Activated naive CD4-positive, alpha-beta T cell treated with anti-CD3 and anti-CD28 coated beads, Interleukin-2, amount 50 U/mL, for 24 hours (primary cell): Measurements from ENCODE around the gene CLMN.

Experiments
- H3K27ac Mint-ChIP-seq: one replicate; pipeline ENCODE4 v1.8.0; 2021; ENCODE audit warnings: mild to moderate bottlenecking, mixed read lengths
- H3K27me3 Mint-ChIP-seq: one replicate; pipeline ENCODE4 v1.8.0; 2021; ENCODE audit warnings: mixed read lengths
- H3K36me3 Mint-ChIP-seq: one replicate; pipeline ENCODE4 v1.8.0; 2021; ENCODE audit warnings: mixed read lengths
- H3K4me1 Mint-ChIP-seq: one replicate; pipeline ENCODE4 v1.8.0; 2021; ENCODE audit warnings: mixed read lengths
- H3K4me3 Mint-ChIP-seq: one replicate; pipeline ENCODE4 v1.8.0; 2021; ENCODE audit warnings: mild to moderate bottlenecking, mixed read lengths
- H3K9me3 Mint-ChIP-seq: one replicate; pipeline ENCODE4 v1.8.0; 2021; ENCODE audit warnings: mixed read lengths

CLMN gene

GRCh38 chr14:95330591-95331370 is 11.1 kb upstream of the CLMN start:
- H3K4me3 Mint-ChIP-seq: no peak overlapping the region

DNA sequence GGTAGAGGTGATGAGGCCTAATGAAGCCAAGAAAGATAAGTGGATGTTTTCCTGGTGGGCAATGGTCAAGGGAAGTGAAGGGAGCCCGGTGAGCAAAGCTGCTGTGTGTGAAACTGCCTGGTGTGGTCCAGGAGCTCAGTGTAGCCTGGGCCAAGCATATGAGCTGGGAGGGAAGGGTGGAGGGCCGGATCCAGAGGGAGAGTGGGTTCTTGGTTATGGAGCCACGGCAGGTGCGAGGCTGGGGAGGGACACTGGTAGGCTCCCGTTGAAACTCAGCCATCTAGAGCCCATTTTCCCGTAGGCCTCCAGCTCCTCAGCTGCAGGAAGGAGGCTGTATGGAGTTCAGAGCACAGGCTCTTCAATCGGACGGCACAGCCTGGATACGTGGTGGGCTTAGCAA is 10.2 kb upstream of the CLMN start:
- H3K9me3 Mint-ChIP-seq: no peaks in the 10 kb centered on the region
- no peaks in the 10 kb centered on the region for H3K4me1 Mint-ChIP-seq
- no peak overlapping the region for H3K27ac Mint-ChIP-seq
- H3K36me3 Mint-ChIP-seq: no peaks in the 10 kb centered on the region
- H3K27me3 Mint-ChIP-seq: no peaks in the 10 kb centered on the region
- H3K4me3 Mint-ChIP-seq: no peak overlapping the region

More at GRCh38 chr14:95330591-95331370, 11.1 kb upstream of the CLMN start:
- H3K36me3 Mint-ChIP-seq: no peaks in the 10 kb centered on the region
- H3K4me1 Mint-ChIP-seq: no peaks in the 10 kb centered on the region
- no peaks in the 10 kb centered on the region for H3K9me3 Mint-ChIP-seq
- H3K27me3 Mint-ChIP-seq: no peaks in the 10 kb centered on the region
- H3K27ac Mint-ChIP-seq: no peak overlapping the region

GRCh38 chr14:95328729-95329503 is 9.2 kb upstream of the CLMN start:
- H3K36me3 Mint-ChIP-seq: no peaks in the 10 kb centered on the region
- no peaks in the 10 kb centered on the region for H3K4me1 Mint-ChIP-seq
- H3K9me3 Mint-ChIP-seq: no peaks in the 10 kb centered on the region
- no peaks in the 10 kb centered on the region for H3K27me3 Mint-ChIP-seq
- no peak overlapping the region for H3K27ac Mint-ChIP-seq
- H3K4me3 Mint-ChIP-seq: no peak overlapping the region

GRCh38 chr14:95327558-95328374 is 8.1 kb upstream of the CLMN start:
- H3K27me3 Mint-ChIP-seq: no peaks in the 10 kb centered on the region
- H3K4me3 Mint-ChIP-seq: no peak overlapping the region
- H3K4me1 Mint-ChIP-seq: no peaks in the 10 kb centered on the region
- no peak overlapping the region for H3K27ac Mint-ChIP-seq
- H3K9me3 Mint-ChIP-seq: no peaks in the 10 kb centered on the region
- no peaks in the 10 kb centered on the region for H3K36me3 Mint-ChIP-seq

GRCh38 chr14:95326987-95327386 is 7.3 kb upstream of the CLMN start:
- H3K4me1 Mint-ChIP-seq: no peaks in the 10 kb centered on the region
- H3K27ac Mint-ChIP-seq: no peak overlapping the region
- no peaks in the 10 kb centered on the region for H3K9me3 Mint-ChIP-seq
- H3K27me3 Mint-ChIP-seq: no peaks in the 10 kb centered on the region
- no peak overlapping the region for H3K4me3 Mint-ChIP-seq
- no peaks in the 10 kb centered on the region for H3K36me3 Mint-ChIP-seq

GRCh38 chr14:95323917-95324316 is 4.2 kb upstream of the CLMN start:
- Mint-ChIP-seq H3K4me1 (peaks cover under 1% of the 10 kb centered on the region), H3K4me3 (no peak overlapping the region), H3K27ac (no peak overlapping the region), H3K36me3 (no peaks in the 10 kb centered on the region), H3K9me3 (no peaks in the 10 kb centered on the region), H3K27me3 (no peaks in the 10 kb centered on the region)

- Mint-ChIP-seq H3K27ac (no peak overlapping the region), H3K9me3 (no peaks in the 10 kb centered on the region), H3K4me3 (no peak overlapping the region), H3K4me1 (peaks cover 5% of the 10 kb centered on the region), H3K36me3 (no peaks in the 10 kb centered on the region), H3K27me3 (no peaks in the 10 kb centered on the region)
Observed at GRCh38 chr14:95323361-95323760, 3.7 kb upstream of the CLMN start.

GRCh38 chr14:95322651-95323050 is 2.9 kb upstream of the CLMN start:
- H3K27me3 Mint-ChIP-seq: peaks cover 2% of the 10 kb centered on the region
- H3K4me1 Mint-ChIP-seq: peaks cover 9% of the 10 kb centered on the region
- no peak overlapping the region for H3K27ac Mint-ChIP-seq
- no peak overlapping the region for H3K4me3 Mint-ChIP-seq
- no peaks in the 10 kb centered on the region for H3K9me3 Mint-ChIP-seq
- no peaks in the 10 kb centered on the region for H3K36me3 Mint-ChIP-seq

- no peaks in the 10 kb centered on the region for H3K9me3 Mint-ChIP-seq
- H3K27ac Mint-ChIP-seq: no peak overlapping the region
- no peak overlapping the region for H3K4me3 Mint-ChIP-seq
- no peaks in the 10 kb centered on the region for H3K36me3 Mint-ChIP-seq
- H3K4me1 Mint-ChIP-seq: peaks cover 9% of the 10 kb centered on the region
- peaks cover 5% of the 10 kb centered on the region for H3K27me3 Mint-ChIP-seq
Observed at GRCh38 chr14:95321693-95322455, 2.2 kb upstream of the CLMN start.

GRCh38 chr14:95320955-95321600 is 1.4 kb upstream of the CLMN start:
- peaks cover 5% of the 10 kb centered on the region for H3K27me3 Mint-ChIP-seq
- H3K36me3 Mint-ChIP-seq: no peaks in the 10 kb centered on the region

DNA sequence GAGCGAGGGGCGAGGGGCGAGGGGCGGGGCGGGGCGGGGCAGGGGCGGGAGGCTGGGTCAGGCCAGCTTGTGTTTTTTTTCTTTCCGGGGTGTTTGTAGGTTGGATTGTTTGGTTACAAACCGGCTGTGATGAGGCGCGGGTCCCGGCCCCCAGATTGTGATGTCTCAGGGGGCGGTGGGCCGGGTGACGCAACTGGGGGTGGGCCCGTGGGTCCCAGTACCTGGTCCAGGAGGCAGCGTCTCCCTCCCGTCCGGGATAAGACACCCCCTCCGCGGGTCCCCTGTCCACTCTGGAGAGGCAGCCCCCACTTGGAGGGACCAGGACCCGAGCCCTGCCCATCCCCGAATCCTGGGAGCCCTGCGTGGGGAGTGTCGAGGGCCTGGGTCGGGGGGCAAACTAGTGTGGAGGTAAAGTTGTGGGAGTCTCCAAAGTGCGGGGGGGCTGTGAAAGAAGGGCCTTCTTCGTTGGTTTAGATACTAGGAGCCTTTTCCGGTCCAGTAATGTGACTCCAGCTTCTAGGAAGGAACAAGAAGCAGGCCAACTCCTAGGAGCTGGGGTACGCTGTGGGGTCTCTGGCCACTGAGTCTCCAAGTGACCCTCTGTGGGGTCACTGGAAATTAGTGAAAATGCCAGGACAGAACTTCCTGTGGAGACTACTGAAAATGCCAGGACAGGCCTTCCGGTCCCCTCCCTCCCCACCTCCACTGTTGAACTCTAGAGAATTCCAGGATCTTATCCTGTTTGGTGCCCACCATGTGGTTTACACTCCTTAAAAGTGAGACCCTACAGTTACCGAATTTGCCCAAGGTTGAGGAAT is 579 bp upstream of the CLMN start:
- Mint-ChIP-seq H3K27me3 (peaks cover 5% of the 10 kb centered on the region), H3K27ac (no peak overlapping the region), H3K36me3 (no peaks in the 10 kb centered on the region), H3K4me1 (peaks cover 9% of the 10 kb centered on the region), H3K4me3 (peak overlapping the region; percentile 63), H3K9me3 (no peaks in the 10 kb centered on the region)

More at GRCh38 chr14:95320955-95321600, 1.4 kb upstream of the CLMN start:
- Mint-ChIP-seq H3K9me3 (no peaks in the 10 kb centered on the region), H3K4me1 (peaks cover 9% of the 10 kb centered on the region), H3K27ac (peak overlapping the region; percentile 70), H3K4me3 (peak overlapping the region; percentile 63)

DNA sequence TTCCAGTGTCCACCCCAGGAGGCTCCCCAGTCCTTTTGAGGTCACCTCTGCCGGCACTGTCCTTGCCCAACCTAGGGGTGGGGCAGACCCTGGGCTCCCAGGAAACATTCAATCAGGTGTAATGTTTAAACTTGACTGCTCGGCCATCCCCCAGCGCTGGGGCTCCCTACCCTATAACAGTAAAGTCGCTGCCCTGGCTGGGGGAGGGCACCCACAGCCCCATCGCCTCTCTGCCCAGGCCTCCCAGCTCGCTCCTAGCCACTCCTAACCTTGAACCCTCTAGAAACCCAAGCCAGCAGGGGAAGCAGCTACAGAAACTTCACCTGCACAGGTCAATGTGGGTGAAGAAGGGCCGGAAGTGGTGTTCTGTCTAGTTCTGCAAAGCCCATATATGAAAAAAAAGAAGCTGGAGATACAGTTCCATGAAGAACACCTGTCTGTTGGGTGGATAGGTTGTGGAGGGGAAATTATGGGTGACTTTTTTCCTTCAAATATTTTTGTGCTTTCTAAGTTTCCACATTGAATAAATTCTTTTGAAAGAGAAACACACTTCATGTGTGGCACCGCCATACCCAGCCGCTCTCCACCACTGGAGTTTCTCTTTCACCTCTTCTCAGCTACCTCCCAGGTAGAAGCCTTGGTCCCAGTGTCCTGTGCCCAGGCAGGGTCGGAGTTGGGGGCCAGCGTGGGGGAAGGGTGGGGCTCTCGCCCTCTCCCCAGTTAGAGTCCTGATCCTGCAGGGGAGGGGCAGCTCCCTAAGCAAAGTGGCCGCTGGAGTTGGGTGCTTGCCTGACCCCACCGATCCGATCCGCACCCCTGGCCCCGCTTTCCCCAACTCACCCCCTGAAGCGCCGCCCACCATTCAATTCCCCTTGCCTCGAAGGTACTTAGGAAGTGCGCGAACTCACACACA is 1.1 kb downstream of the CLMN start:
- Mint-ChIP-seq H3K27ac (no peak overlapping the region), H3K36me3 (no peaks in the 10 kb centered on the region), H3K4me3 (peak overlapping the region; percentile 78), H3K4me1 (peaks cover 9% of the 10 kb centered on the region), H3K27me3 (peaks cover 5% of the 10 kb centered on the region), H3K9me3 (no peaks in the 10 kb centered on the region)

GRCh38 chr14:95317817-95318343 is 1.8 kb downstream of the CLMN start:
- Mint-ChIP-seq H3K4me1 (peaks cover 9% of the 10 kb centered on the region), H3K4me3 (no peak overlapping the region), H3K36me3 (no peaks in the 10 kb centered on the region), H3K27ac (peak overlapping the region; percentile 21), H3K9me3 (no peaks in the 10 kb centered on the region), H3K27me3 (peaks cover 5% of the 10 kb centered on the region)
